Left hindlimb (tissue), 1 donor: ENCODE data around the gene RPL15.
"Not testable (repeated sequence)": the region's sequence is repeated elsewhere in the genome, so short reads cannot be mapped to it uniquely, and the experiment has no call there.

Experiments
- DNase-seq: peaks from one replicate; pipeline ENCODE4 v3.0.0-alpha.2; 2018

RPL15 gene

DNA sequence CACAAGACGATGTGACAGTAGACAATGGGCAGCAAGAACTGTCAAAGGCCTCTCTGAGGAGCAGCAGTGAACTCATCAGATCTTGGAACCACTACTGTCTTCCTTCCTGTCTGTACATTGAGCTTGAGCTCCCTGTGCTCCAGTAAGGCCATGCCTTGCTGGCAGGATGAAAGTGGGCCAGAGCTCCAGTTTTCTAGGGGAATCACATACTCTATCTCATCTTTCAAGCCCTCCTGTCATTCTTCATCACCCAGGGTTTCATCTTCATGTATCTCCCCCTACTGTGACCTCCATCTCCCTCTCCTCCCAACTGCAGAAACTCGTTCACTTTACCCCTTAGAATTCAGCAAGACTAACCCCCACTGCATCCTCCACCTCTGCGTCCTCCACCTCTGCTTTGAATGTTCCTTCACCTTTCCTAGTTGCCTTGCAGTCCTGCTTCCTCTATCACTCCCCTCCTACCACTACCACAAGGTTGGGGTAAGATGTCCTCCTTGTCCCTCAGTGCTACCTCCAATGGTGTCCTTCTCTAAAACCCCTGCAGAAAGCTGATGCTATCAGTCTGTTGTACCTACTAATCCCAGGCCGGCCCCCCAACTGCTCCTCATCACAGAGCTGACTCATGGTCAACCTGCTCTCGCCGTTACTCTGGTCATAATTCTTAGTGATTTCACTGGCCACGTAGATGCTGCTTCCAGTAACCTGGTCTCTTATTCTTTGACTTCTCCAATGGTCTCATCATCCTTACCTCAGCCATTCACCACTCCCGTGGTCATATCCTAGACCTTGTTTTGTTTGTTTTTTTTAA is 22.5 kb upstream of the RPL15 start:
- no peak for DNase-seq

DNA sequence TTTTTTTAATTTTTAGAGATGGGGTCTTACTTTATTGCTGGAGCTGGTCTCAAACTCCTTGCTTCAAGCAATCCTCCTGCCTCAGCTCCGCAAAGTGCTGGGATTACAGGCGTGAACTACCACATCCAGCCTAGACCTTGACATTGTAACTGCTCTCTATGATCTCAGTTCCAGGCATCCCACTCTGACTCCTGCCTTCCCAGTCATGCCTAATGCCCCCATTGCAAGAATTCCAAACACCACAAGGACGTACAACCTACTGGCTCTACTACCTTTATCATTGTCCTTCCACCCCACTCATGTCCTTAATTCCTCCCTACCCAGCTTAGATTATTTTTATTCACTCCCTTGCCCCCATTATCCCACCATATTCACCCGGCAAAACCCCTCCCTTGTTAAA is 21.8 kb upstream of the RPL15 start:
- DNase-seq: no peak

DNA sequence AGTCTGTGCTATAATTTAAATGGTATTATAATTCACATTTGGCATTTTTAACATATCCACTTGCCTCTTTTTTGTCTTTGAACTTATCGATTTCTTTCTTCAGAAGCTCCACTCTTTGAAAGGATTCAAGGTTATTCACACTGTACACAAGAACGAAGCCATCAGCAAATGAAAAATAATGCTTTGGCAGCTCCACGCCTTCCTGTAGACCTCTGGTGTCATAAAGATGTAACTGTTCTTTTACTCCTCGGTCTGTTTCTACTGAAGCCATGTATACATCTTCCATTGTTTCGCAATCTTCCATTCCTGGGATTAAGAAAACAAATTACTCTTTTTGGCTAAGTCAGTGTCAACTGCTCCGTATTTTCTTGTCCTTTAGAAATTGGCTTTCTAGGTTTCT is 16.2 kb upstream of the RPL15 start:
- DNase-seq: no peak

DNA sequence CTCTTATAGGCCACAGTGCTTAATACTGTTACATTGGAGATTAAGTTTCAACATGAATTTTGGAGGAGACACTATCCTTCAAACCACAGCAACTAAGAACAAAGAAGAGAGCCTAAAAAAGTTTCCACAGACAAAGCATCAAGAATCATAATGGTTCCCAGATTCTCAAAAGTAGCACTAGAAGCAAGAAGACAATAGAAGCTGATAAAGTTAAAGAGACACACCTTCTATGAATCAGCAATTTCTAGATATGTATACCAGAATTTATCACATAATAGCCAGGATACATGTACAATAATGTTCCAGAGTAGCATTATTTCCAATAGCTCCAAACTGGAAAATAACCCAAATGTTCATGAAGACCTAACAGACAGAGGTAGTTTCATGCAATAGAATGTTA is 12.4 kb upstream of the RPL15 start:
- DNase-seq: no peak

DNA sequence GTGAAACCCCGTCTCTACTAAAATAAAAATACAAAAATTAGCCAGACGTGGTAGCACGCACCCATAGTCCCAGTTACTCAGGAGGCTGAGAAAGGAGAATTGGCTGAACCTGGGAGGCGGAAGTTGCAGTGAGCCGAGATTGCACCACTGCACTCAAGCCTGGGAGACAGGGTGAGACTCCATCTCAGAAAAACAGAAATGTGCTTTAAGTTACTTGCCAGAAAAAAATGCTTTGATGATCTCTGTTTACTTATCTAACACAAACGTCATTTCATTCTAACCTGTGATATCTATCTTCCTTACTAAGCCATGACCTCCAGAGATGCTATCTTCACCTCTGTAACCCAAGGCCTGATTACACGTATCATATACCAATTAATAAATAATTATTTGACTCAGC is 7.6 kb upstream of the RPL15 start:
- DNase-seq: no peak

DNA sequence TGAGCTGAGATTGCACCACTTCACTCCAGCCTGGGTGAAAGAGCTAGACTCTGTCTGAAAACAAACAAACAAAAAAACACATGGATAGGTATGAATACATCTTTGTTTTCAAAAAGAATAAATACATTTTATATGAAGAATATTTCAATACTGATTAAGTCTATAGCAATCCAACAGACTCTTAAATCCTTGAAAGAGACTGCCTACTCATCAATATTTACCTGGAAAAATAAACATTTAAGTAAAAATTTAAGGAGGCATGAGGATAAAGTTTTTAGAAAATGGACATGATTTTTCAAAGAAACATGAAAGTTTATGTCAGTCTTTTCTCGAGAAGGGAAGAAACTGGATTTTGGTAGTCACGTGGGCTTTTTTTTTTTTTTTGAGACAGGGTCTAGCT is 5.5 kb upstream of the RPL15 start:
- no peak for DNase-seq

DNA sequence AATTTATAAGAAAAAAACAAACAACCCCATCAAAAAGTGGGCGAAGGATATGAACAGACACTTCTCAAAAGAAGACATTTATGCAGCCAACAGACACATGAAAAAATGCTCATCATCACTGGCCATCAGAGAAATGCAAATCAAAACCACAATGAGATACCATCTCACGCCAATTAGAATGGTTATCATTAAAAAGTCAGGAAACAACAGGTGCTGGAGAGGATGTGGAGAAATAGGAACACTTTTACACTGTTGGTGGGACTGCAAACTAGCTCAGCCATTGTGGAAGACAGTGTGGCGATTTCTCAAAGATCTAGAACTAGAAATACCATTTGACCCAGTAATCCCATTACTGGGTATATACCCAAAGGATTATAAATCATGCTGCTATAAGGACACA is 4.6 kb upstream of the RPL15 start:
- not testable (repeated sequence) for DNase-seq

DNA sequence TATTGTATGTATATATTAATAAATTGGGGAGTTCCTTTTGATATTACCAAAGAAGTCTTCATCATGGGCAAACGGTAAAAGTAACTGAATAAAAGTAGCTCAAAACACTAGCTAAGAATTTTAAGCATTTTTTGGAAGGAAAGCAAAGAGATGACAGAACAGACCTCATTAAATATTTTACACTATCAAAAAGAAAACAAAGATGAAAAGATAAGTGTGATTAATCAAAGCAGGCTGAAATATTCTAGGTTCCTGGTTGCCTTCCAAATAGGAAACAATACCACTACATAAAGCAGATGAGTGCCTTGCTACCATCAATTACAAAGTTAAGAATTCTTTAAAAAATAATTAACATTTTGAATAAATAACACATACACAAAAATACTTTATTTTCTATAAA is 3.8 kb upstream of the RPL15 start:
- DNase-seq: no peak

DNA sequence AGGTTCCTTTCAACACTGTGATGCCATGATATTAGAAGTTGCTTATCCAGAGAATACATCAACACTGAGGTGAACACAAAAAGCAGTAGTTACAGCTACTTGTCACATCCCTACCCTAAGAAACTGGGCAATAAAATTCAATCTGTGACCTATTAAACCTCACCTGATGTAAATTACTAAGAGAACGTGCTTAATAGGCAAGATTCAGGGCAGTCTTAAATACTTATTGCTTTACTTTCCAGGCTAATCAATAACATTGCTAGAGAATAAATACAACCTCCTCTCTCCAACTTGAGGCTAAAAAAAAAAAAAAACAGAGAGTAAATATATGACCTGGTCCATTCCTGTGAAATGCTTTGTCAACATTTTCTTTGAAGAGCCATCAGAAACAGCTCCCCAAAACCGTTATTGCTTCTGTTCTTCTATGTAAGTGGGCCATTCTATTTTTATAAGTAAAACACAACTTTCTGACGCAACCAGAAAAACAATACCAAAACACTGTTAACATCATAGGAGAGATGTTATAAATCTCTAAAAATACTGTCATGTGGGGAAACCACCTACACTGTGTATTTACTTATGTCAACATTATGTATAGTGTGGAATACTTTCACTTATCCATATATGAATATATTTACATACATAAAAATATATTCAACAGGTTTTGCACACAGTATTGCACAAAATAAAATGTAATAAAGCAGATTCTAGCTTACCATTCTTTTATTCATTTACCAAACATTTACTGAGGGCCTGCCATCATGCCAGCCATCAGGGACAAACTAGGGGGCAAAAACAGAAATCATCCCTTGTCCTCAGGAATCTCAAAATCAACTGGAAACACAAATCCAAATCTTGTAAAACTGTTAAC is 2.8 kb upstream of the RPL15 start:
- DNase-seq: no peak

DNA sequence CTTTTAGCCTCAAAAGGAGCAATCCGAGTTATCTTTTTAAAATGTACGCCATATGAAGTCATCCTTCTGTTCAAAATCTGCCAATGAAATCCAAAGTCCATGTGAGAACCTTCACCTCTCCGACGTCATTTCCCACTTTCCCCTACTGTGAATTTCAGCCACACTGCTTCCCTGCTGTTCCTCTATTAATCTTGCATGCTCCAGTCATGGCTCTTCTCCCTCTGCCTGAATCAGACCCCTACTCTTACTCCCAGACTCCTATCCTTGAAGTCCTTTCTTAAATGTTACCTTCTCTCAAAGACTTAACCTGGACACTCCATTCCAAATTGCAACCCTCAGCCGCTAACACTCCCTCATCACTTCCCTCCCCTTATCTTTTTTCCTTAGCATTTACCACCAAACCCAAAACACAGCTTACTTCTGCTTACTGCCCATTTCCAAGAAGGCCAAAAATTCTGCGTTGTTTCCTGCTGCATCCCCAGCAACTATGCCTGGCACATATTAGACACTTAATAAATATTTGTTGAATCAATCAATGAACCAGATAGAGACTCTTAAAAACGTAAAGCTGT is 1.3 kb upstream of the RPL15 start:
- DNase-seq: no peak

DNA sequence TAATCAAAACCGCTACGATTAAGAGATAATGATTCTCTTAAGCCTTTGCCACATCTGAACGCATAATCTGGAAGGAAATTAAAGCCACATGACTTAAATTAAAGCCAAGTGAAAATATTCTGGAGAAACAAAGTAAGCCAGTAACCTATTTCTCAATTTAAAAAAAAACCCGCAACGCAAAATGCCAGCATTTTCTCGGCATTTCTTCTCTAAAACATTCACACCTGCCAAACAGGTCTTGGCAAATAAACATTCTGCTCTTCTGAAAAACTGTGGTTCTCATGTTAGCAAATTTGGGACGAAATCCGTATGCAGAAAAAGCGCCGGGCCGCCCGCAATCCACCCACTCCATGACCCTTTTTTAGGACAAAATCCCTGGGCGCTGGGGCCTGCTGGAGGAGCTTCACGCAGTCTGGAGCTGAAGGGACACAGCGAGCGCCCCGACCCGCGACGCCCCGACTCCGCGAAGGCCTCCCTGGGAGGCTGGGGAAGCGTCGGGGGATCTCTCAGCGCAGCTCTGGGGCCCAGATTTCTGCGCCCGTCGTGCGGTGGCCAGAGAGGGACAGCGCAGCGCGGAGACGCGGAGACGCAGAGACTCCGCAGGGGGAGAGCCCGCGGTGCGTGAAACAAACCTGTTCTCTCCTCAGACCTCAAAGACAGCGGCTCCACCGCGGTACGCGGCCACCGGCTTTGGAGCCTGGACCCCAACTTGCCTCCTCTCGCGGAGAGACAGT is 613 bp upstream of the RPL15 start:
- no peak for DNase-seq

DNA sequence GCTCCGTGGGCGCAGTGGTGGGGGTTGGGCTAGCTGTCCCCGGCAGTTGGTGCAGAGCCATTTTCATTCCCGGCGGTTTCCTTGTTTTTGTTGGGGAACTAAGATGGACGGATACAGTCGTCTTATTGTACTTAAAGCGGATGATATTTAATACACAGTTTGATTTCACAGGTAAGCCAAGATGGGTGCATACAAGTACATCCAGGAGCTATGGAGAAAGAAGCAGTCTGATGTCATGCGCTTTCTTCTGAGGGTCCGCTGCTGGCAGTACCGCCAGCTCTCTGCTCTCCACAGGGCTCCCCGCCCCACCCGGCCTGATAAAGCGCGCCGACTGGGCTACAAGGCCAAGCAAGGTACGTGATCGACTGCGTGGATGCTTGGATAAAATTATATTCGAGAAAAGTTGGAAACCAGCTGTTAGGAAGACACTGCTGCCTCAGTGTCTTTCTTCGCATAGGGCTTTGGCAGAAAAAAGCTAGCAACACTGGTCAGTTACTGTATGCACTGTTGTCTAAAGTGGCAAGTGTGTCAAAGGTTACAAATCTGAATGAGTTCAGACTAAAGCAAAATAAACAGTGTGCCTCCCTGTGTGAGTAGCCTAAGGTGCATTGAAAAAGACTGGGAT is 859 bp downstream of the RPL15 start:
- DNase-seq: not testable (repeated sequence)

DNA sequence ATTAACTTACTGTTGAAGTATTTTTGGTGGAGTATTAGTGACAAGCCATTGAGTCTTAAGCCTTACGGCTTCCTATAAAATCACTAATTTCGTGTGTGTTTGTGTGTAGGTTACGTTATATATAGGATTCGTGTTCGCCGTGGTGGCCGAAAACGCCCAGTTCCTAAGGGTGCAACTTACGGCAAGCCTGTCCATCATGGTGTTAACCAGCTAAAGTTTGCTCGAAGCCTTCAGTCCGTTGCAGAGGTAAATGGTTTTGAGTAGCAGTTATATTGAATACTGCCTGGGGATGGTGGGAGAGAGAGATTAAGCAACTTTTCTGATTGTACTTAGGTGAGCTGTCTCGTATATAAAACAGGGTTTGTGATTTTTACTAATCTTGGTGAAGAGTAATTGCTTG is 1.4 kb downstream of the RPL15 start:
- DNase-seq: not testable (repeated sequence)

DNA sequence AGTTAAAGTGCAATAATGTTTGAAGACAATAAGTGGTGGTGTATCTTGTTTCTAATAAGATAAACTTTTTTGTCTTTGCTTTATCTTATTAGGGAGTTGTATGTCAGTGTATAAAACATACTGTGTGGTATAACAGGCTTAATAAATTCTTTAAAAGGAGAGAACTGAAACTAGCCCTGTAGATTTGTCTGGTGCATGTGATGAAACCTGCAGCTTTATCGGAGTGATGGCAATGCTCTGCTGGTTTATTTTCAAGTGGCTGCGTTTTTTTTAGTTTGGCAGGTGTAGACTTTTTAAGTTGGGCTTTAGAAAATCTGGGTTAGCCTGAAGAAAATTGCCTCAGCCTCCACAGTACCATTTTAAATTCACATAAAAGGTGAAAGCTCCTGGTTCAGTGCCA is 2.7 kb downstream of the RPL15 start:
- DNase-seq: no peak

DNA sequence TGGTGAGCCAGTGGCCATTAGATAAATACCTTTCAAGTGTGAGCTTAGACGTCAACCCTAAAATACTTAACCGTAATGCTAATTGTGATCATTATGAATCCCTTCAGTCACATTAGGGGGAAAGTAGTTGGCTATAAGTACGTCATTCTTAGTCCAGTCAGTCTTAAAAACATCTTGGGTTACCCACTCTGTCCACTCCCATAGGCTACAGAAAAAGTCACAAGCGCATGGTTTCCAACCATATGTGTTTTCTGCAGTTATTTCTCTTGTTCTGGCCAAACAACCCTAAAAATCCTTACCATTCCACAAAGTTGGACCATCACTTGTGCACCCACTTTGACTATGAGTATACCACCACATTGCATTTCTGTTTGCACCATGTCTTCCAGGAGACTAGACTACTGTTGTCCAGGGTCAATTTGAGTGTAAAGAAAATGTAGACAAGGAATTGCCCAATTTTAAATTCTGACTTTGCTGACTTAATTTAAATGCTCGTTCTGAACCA is 3.3 kb downstream of the RPL15 start:
- DNase-seq: no peak

DNA sequence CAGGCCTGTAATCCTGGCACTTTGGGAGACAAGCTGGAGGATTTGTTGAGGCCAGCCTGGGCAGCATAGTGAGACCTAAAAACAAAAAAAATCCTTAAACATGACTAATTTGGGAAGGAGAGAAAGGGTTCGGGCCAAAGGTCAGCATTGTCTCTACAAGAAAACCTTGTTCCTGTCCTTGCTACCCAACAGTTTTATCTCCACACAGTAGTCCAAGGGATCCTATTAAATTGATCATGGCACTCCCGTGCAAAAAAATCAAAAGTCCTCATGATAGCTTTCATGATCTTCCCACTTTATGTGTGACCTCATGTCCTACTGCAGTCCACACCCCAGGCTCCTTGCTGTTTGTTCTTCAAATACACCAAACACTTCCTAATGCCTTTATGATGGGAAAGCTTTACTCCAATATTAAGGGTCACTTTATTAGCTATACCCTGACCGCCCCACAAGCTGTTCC is 4.2 kb downstream of the RPL15 start:
- DNase-seq: no peak

DNA sequence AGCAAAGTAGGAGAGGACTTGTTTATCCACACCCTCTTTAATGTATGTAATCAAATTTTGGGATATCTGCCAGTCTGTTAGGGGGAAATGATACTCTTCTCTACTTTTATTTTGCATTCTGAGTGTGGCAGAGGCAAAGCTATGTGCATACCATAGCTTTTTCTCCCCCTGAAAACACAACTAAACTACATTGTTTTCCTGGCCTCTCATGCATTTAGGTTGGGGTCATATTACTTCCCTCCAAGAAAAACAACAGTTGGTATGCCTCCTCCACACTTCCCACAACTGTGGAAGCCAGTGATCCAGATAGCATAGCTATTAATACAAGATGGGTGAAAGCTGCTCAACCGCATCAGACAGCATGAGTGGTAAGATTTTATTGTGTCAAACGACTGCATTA is 6.9 kb downstream of the RPL15 start:
- DNase-seq: no peak

DNA sequence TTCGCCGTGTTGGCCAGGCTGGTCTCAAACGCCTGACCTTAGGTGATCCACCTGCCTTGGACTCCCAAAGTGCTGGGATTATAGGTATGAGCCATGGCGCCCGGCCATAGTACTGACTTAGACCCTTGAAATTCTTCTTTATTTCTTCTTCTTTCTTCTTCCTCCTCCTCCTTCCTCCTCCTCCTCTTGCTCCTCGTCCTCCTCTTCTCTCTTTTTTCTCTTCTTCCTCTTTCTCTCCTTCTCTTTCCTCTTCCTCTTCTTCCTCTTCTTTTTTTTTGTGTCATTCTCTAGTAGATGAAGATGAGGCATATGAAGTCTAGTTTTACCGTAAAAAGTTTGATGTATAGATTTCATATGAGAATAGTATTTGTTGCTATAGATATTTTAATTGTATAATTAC is 9.3 kb downstream of the RPL15 start:
- no peak for DNase-seq

DNA sequence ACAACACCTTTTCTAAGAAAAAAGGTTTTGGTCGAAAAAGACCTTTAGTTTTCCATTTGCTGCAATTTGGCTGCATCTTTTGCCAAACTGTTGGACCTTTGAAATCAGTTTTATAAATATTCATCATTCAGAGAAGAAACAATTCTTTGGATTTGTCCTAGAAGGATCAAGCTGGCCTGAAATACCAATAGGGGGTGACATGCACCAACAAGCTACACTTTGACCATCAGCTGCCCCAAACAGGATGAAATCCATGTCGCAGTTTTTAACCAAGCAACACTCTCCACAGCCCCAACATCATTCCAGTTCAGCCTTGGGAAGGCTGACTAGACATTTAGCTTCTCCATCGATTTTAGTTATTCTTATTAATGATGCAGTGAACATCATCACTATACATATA is 9.8 kb downstream of the RPL15 start:
- DNase-seq: no peak

DNA sequence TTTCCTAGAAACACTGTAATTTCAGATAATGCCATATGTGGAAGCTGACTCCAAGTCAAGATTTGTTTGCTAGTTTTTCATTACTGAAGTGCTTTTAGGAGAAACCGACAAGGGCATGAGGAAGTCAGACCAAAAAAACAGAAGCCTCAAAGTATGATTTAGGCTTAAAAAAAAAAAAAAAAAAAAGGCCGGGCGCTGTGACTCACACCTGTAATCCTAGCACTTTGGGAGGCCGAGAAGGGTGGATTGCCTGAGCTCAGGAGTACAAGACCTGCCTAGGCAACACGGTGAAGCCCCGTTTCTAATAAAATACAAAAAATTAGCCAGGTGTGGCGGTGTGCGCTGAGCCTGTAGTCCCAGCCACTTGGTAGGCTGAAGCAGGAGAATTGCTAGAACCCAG is 11.6 kb downstream of the RPL15 start:
- no peak for DNase-seq

DNA sequence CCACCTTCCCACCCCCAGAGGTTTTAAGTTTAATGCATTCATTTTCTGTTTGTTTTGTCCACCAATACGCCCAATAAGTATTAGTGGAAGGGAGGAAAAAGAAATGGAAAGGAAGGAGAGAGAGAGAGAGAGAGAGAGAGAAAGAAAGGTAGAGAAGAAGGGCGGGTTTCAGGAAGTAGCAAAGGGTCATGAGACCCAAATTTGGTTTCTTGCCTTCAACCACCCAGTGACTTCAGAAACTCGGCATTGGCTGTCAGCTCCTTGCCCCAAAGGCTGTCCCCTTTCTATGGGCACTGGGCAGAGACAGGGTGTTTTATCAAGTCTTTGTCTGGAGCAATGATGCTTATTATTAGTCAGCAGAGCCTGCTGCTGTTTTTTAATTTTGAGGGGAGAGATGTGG is 14.7 kb downstream of the RPL15 start:
- no peak for DNase-seq

DNA sequence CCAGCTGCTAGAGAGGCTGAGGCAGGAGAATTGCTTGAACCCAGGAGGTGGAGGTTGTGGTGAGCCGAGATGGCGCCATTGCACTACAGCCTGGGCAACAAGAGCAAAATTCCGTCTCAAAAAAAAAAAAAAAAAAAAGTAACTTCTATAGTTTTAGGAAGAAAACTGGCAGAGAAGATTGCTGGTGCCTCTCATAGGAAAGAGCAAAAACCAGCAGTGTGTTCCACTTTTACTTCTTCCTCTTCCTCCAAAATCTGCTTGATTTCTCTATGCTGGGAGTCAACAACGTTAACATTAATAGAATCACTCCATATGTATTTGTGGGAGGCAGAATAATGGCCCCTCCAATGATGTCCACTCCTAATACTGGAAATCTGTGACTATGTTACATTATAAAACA is 15.6 kb downstream of the RPL15 start:
- no peak for DNase-seq
